Activated CD8-positive, alpha-beta memory T cell treated with anti-CD3 and anti-CD28 coated beads for 24 hours (primary cell): ENCODE results near the gene FAM181B.

Experiments
- DNase-seq: peaks from one replicate; pipeline ENCODE4 v3.0.0-alpha.2; 2020

FAM181B gene

GRCh38 chr11:82733444-82734119, at the start of gene FAM181B:
TSS of gene FAM181B (minus strand) at chr11:82733864. CDS start at chr11:82733729, 135 bp downstream.
- peak; percentile 71 for DNase-seq

DNA sequence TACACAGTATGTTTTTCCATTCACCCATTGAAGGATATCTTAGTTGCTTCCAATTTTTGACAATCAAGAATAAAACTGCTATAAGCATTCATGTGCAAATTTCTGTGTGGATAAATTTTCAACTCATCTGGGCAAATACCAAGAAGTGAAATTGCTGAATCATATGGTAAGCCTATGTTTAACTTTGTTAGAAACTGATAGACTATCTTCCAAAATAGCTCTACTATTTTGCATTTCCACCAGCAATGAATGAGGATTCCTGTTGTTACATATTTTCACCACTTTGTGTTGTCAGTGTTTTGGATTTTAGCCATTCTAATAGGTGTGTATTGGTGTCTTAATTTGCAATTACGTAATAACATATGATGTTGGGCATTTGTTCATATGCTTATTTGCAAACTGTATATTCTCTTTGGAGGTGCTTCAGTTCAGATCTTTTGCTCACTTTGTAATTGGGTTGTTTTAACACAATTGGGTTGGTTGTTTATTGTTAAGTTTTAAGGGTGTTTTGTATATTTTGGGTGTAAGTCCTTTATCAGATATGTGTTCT, 49.2 kb upstream of the FAM181B start:
- no peak for DNase-seq

DNA sequence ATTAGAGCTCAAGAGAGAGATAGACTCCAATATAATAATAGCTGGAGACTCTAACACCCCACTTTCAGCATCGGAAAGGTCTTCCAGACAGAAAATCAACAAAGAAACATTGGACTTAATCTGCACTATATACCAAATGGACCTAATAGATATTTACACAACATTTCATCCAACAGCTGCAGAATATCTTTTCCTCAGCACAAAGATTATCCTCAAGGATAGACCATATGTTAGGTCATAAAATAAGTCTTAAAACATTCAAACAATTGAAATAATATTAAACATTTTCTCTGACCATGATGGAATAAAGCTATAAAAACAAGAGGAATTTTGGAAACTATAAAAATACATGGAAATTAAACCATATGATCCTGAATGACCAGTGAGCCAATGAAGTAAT, 45.1 kb upstream of the FAM181B start:
- DNase-seq: no peak

DNA sequence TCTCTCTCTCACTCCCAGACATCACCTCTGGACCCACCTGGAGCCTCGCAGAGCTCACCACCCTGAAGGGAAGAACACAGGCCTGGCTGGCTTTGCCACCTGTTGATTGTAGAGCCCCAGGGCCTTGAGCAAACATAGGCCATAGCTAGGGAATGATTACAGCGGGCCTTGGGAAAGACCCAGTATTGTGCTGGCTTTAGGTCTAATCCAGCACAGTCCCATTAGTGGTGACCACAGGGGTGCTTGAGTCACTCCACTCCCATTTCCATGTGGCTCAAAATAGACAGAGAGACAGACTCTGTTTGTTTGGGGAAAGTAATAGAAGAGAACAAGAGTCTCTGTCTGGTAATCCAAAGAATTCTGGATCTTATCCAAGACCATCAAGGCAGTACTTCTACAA, 42.7 kb upstream of the FAM181B start:
- DNase-seq: no peak

- DNase-seq: no peak
These were observed 42.2 kb upstream of the FAM181B start for GRCh38 chr11:82775736-82776346.

DNA sequence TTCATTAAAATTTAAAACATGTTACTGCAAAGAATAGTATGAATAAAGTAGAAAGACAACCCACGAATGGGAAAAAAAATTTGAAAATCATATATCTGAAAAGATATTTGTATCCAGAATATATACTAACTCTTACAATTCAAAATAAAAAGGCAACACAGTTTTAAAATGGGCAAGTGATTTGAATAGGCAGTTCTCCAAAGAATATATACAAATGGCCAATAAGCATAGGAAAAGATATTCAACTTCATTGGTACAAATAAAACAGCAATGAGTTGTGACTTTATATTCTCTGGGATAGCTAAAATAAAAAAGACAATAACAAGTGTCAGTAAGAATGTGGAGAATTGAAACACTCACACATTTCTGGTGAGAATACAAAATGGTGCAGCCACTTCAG, 41.6 kb upstream of the FAM181B start:
- DNase-seq: no peak

GRCh38 chr11:82771781-82772180, 38.1 kb upstream of the FAM181B start:
- DNase-seq: no peak

GRCh38 chr11:82767123-82767522, 33.5 kb upstream of the FAM181B start:
- DNase-seq: no peak

- no peak for DNase-seq
These were observed 31.9 kb upstream of the FAM181B start for GRCh38 chr11:82765466-82766034.

GRCh38 chr11:82763167-82763566, 29.5 kb upstream of the FAM181B start:
- DNase-seq: no peak

DNA sequence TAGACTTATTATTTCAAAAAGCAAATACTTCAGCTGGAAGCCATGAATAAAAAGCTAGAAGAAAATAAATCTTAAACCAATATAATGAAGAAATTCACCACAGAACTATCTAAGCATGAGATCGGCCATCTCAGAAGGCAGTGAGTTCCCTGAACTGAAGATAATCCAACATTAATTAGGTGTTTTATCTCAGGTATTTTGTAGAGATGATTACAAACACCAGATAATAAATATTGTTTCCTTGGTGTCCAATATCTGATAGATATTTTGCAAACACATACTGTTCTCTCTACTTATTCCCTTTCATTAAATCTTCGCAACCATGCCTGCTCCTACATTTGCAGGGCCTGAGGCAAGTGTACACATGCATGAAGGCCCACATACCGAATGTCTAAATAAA, 26.0 kb upstream of the FAM181B start:
- no peak for DNase-seq

DNA sequence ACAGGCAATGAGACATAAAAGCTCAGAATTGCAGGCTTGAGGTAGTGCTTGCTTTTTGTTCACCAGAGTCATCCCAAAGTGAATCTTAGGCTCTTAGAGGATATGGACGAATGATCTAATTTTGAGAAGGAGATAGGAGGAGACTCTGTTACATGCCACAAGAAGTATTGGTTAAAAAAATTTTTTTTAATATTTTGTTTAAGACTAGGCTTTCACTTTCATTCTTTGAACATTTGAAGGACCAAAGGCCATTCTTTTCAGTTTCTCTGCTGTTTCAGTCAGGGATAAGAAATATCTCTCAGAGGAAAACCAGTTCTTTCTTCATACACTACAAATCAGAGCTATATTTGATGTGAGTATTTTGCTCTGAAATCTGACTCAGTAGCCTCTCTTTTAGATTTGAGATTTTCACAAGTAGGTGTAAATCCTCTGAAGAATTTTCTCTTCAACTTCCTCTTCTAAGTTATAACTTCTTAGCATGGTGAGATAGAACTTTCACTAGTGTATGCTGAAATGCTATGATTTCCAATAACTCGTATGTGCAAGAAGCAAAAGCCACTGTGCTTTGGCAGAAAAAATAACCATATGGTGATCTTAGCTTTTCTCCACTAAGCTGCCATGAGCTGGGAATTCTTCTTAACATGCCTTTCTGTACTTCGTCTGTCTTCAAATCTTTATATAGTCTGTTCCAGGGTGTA, 24.1 kb upstream of the FAM181B start:
- no peak for DNase-seq

- DNase-seq: no peak
These were observed 23.3 kb upstream of the FAM181B start for GRCh38 chr11:82756765-82757639.

DNA sequence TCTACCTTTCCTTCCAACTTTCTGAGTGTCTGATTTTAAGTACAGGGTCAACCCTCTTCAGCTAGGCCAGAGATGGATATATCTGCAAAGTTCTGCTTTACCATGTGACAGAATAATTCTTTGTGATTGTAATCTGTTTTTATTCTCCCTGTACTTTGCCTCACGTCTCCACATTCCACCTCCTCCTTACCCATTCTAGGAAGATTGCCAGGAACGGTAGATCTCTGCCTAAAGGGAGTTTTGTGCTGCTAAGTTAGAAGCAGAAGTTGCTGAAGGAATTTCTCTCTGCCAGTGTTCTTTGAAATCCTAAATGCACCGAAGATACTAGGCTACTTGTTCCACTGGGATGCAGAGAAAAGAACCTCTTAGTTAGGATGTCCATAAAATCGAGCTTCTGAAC, 20.7 kb upstream of the FAM181B start:
- DNase-seq: no peak

- no peak for DNase-seq
These were observed 20.3 kb upstream of the FAM181B start for GRCh38 chr11:82753921-82754320.

- no peak for DNase-seq
These were observed 19.1 kb upstream of the FAM181B start for GRCh38 chr11:82752801-82753200.

- no peak for DNase-seq
These were observed 17.0 kb upstream of the FAM181B start for GRCh38 chr11:82750643-82751139.

GRCh38 chr11:82747471-82747870, 13.8 kb upstream of the FAM181B start:
- no peak for DNase-seq

GRCh38 chr11:82738091-82738490, 4.4 kb upstream of the FAM181B start:
- DNase-seq: no peak

DNA sequence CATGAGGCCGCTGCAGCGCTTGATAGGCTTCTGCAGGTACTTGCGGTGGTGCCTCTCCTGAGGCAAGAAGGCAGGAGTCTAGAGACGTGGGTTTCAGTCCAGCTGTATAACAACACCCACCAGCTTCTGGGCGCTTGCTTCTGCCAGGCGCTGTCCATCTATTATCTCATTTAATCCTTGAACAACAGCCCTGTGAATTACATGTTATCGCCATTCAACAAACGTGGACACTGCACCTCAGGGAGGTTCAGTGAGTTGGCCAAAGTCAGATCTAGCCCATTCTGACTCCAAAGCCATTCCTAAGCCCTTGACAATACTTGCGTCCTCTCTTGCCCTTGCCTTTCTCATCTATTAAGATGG, 436 bp upstream of the FAM181B start:
- DNase-seq: no peak

DNA sequence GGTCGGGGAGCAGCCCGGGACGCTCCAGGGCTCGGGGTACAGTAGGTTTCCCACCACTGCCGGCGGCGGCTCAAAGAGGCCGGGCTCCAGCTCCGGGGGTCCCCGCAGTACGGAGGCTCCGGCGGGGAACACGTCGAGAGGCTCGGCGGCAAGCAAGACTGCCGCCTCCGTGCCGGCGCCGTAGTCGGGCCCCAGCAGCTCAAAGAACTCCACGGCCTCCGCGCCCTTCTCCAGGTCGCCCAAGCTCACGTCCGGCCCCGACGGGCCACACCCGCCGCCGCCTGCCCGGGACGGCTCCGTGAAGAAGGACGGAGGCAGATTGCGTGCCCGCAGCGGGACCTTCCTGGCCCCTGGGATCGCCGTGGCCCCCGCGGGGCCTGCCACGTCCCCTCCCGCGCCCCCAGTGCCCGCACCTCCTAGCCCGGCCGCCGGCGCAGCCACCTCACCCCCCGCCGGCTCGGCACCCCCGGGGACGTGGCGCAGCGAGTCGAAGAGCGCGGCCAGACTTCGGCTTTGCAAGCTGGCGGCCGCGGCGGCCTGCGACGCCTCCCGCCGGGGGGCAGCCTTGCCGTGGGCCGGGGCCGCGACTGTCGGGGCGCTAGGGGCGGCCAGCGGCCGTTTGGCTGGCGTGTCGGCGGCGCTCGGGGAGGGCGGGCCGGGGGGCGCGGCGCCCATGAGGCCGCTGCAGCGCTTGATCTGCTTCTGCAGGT, 775 bp downstream of the FAM181B start:
- peak; percentile 63 for DNase-seq

- DNase-seq: no peak
These were observed 1.3 kb downstream of the FAM181B start for GRCh38 chr11:82732348-82732733.
